Mesothelial cell of epicardium (in vitro differentiated cells): ENCODE measurements around the gene FKBP5. TPM values are rescaled to one million over a fixed set of nuclear protein-coding genes. Genes with fewer than 3 reads are reported as not detected.

Source experiments
- DNase-seq, 2 experiments: peaks; one replicate each; pipeline ENCODE4 v3.0.0; 2021; ENCODE audit warnings: low spot score in 2 of 2; ENCODE audit not compliant: unreplicated experiment in 2 of 2
- H3K27ac Mint-ChIP-seq: 2 replicates; pipeline ENCODE4 v1.8.0; 2021; ENCODE audit warnings: mixed read lengths
- H3K27me3 Mint-ChIP-seq: 2 replicates; pipeline ENCODE4 v1.8.0; 2021; ENCODE audit warnings: low read depth, mixed read lengths
- H3K36me3 Mint-ChIP-seq: 2 replicates; pipeline ENCODE4 v1.8.0; 2021; ENCODE audit warnings: mixed read lengths
- H3K4me1 Mint-ChIP-seq: 2 replicates; pipeline ENCODE4 v1.8.0; 2021; ENCODE audit warnings: mixed read lengths
- H3K4me3 Mint-ChIP-seq: 2 replicates; pipeline ENCODE4 v1.8.0; 2021; ENCODE audit warnings: mild to moderate bottlenecking, moderate library complexity, mixed read lengths
- H3K9me3 Mint-ChIP-seq: 2 replicates; pipeline ENCODE4 v1.8.0; 2021; ENCODE audit warnings: mixed read lengths
- CTCF ChIP-seq: fragments of 200-600 bp; sonication (generic); IDR thresholded peaks from one replicate; pipeline ENCODE4 v1.5.0; 2021; ENCODE audit warnings: antibody characterized with exemption; ENCODE audit not compliant: unreplicated experiment
- total RNA-seq: library from RNA; stranded (reverse); gene quantifications from 3 replicates; pipeline ENCODE4 v1.2.1, GENCODE V29; 2021

Gene FKBP5
- total RNA-seq, 1 donor from 2014 or later, result 7.3 TPM

GRCh38 chr6:35686436-35686835 lies 2.3 kb downstream of the FKBP5 start:
- Mint-ChIP-seq H3K27ac (no peak overlapping the region), H3K36me3 (no peaks in the 10 kb centered on the region), H3K4me1 (peaks cover 9% of the 10 kb centered on the region), H3K27me3 (peaks cover 17% of the 10 kb centered on the region), H3K4me3 (no peak overlapping the region), H3K9me3 (no peaks in the 10 kb centered on the region)
- no peak for DNase-seq
- no peak for TF ChIP-seq CTCF

- H3K9me3 Mint-ChIP-seq, result no peaks in the 10 kb centered on the region
- no peak for TF ChIP-seq CTCF
- DNase-seq, result no peak
- no peak overlapping the region for H3K27ac Mint-ChIP-seq
- no peak overlapping the region for H3K4me3 Mint-ChIP-seq
- H3K4me1 Mint-ChIP-seq, result peaks cover 9% of the 10 kb centered on the region
- peaks cover 13% of the 10 kb centered on the region for H3K27me3 Mint-ChIP-seq
- H3K36me3 Mint-ChIP-seq, result no peaks in the 10 kb centered on the region
These were observed 5.4 kb downstream of the FKBP5 start for GRCh38 chr6:35683267-35683666.

GRCh38 chr6:35681298-35681697 lies 7.4 kb downstream of the FKBP5 start:
- DNase-seq, result no peak
- peaks cover 12% of the 10 kb centered on the region for H3K4me1 Mint-ChIP-seq
- no peaks in the 10 kb centered on the region for H3K36me3 Mint-ChIP-seq
- H3K4me3 Mint-ChIP-seq, result no peak overlapping the region
- no peak overlapping the region for H3K27ac Mint-ChIP-seq
- H3K27me3 Mint-ChIP-seq, result no peaks in the 10 kb centered on the region
- H3K9me3 Mint-ChIP-seq, result no peaks in the 10 kb centered on the region
- no peak for TF ChIP-seq CTCF

GRCh38 chr6:35679399-35679798 lies 9.3 kb downstream of the FKBP5 start:
- H3K36me3 Mint-ChIP-seq, result no peaks in the 10 kb centered on the region
- no peak overlapping the region for H3K4me3 Mint-ChIP-seq
- no peak for DNase-seq
- no peak overlapping the region for H3K27ac Mint-ChIP-seq
- no peaks in the 10 kb centered on the region for H3K9me3 Mint-ChIP-seq
- TF ChIP-seq CTCF, result no peak
- H3K27me3 Mint-ChIP-seq, result no peaks in the 10 kb centered on the region
- H3K4me1 Mint-ChIP-seq, result peaks cover 22% of the 10 kb centered on the region

- H3K4me1 Mint-ChIP-seq, result peaks cover 22% of the 10 kb centered on the region
- no peak overlapping the region for H3K27ac Mint-ChIP-seq
- no peak overlapping the region for H3K4me3 Mint-ChIP-seq
- no peak for DNase-seq
- H3K27me3 Mint-ChIP-seq, result no peaks in the 10 kb centered on the region
- no peak for TF ChIP-seq CTCF
- no peaks in the 10 kb centered on the region for H3K9me3 Mint-ChIP-seq
- H3K36me3 Mint-ChIP-seq, result no peaks in the 10 kb centered on the region
These were observed 9.9 kb downstream of the FKBP5 start for GRCh38 chr6:35678814-35679213.

GRCh38 chr6:35678021-35678654 lies 10.6 kb downstream of the FKBP5 start:
- no peaks in the 10 kb centered on the region for H3K27me3 Mint-ChIP-seq
- DNase-seq, result no peak
- TF ChIP-seq CTCF, result no peak
- no peaks in the 10 kb centered on the region for H3K36me3 Mint-ChIP-seq
- peak overlapping the region; percentile 52 for H3K27ac Mint-ChIP-seq
- H3K4me1 Mint-ChIP-seq, result peaks cover 22% of the 10 kb centered on the region
- H3K9me3 Mint-ChIP-seq, result no peaks in the 10 kb centered on the region
- no peak overlapping the region for H3K4me3 Mint-ChIP-seq
